Skeletal muscle tissue (tissue), 4 donors: Measurements from ENCODE around the gene OGDH. TPM values are rescaled to one million over a fixed set of nuclear protein-coding genes. Genes with fewer than 3 reads are reported as not detected.
A peak's percentile ranks its signal among the peaks of the same experiment; 100 is the strongest.

Experiments
- H3K27ac ChIP-seq: one replicate; pipeline ENCODE4 v1.7.0; 2013; ENCODE audit warnings: mild to moderate bottlenecking, low read depth, low read length, inconsistent platforms
- H3K27me3 ChIP-seq, 3 donors: one replicate each; pipeline ENCODE4 v1.7.0; 2013; ENCODE audit warnings: low read length in 3 of 3; ENCODE audit not compliant: control insufficient read depth in 3 of 3, insufficient read depth in 3 of 3
- H3K36me3 ChIP-seq, 3 donors: one replicate each; pipeline ENCODE4 v1.7.0; 2013; ENCODE audit warnings: low read length in 3 of 3; ENCODE audit not compliant: control insufficient read depth in 3 of 3, insufficient read depth in 3 of 3
- H3K4me1 ChIP-seq, 3 donors: one replicate each; pipeline ENCODE4 v1.7.0; 2013; ENCODE audit warnings: low read length in 3 of 3, mild to moderate bottlenecking in 3 of 3; ENCODE audit not compliant: control insufficient read depth in 3 of 3, insufficient read depth in 3 of 3
- H3K4me3 ChIP-seq, 3 donors: one replicate each; pipeline ENCODE4 v1.7.0; 2013; ENCODE audit warnings: low read length in 3 of 3
- H3K9ac ChIP-seq, 3 donors: one replicate each; pipeline ENCODE4 v1.7.0; 2013; ENCODE audit warnings: low read length in 3 of 3, mild to moderate bottlenecking in 3 of 3, moderate library complexity in 2 of 3, low read depth in 1 of 3
- H3K9me3 ChIP-seq, 3 donors: one replicate each; pipeline ENCODE4 v1.7.0; 2013; ENCODE audit warnings: low read length in 3 of 3; ENCODE audit not compliant: control insufficient read depth in 3 of 3
- total RNA-seq: library from RNA; depleted of rRNA; stranded (reverse); fragments of >200 nt; gene quantifications from one replicate; pipeline ENCODE4 v1.2.3, GENCODE V29; 2014
- donor health status: Osteomylitis.

OGDH gene
- total RNA-seq, 1 donor from 2014 or later = 70.5 TPM

DNA sequence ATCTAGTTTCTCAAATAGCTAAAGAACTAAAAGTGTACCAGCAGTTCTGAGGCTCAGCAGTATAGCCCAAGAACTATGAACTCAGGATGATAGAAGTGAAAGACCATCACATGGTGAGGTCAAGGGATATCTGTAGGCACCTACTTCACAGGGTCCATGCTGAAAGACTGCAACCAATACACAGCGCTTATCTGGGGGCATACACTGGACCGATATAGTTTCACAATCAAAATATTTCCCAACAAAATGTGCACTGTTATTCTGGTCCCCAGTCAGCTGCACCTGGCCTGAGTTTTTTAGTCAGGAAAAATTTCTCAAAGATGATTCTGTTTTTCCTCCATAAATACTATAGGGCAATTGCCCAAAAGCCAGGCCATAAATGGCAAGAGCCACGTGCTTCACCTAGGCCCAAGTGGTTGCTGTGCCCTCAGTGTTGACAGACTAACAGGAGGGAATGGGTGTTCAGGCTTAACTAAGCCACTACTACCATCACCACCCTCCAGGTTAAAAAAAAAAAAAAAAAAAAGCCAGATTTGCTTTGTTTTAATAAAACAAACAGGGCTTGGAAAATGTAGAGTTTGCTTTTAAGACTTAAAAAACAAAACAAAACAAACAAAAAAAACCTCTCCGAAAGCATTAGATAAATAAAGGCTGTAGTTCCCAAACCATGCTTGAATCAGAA is 58.5 kb downstream of the OGDH start:
- H3K36me3 ChIP-seq = peaks cover 21 to 45% (median 38%) of the 10 kb centered on the region in 3 donors
- peaks cover 3 to 13% (median 10%) of the 10 kb centered on the region in 3 donors for H3K4me1 ChIP-seq
- no peak overlapping the region for H3K4me3 ChIP-seq
- no peak overlapping the region for H3K9ac ChIP-seq
- H3K27ac ChIP-seq = no peak overlapping the region
- peaks cover 0 to 7% (median 7%) of the 10 kb centered on the region in 3 donors for H3K9me3 ChIP-seq
- no peaks in the 10 kb centered on the region for H3K27me3 ChIP-seq

DNA sequence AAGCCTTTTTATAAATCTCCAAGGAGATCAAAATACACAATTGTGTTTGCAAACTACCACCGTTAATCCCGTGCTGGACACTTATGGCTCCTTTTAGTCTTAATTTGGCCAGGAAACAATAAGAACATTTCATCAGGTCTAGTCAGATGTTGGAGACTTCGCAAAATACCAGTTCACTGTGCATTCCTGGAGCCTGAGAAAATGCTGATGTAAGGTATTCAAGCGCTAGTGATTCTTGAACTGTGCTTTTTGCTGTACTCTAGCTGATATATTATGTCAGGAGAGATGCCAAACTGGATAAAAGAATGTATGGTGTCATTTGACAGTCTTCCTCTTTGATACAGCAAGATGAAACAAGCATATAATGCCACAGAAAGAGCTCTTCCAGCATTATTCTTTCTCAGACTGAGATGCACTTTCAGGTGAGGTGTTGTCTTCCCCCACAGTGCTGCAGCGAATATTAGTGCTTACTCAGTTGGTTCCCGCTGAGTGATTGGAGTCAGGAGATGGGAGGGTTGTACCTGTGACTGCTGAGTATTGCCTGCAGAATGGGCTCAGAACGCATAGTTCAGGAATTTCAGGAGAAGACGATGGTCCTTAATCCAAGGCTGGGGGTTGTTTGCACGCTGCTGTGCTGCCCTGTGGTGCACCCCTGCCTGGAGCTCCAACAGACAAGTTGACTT is 59.2 kb downstream of the OGDH start:
- H3K9ac ChIP-seq = no peak overlapping the region
- peaks cover 18 to 44% (median 41%) of the 10 kb centered on the region in 3 donors for H3K36me3 ChIP-seq

DNA sequence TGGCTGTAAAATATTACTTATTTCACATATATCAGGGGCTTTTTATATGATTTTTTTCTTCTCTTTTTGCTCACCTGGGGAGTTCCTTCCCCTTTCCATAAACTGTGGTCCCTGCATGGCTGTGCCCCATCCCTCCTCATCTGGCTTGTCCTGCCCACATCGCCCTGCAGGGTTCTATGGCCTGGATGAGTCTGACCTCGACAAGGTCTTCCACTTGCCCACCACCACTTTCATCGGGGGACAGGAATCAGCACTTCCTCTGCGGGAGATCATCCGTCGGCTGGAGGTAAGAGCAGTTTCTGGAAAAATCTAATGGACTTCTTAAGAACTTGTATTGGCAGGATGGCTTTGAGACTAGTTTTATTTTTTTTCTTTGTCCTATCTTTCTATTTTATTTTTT is 60.1 kb downstream of the OGDH start:
- Histone ChIP-seq H3K27me3 (no peaks in the 10 kb centered on the region), H3K4me1 (peaks cover 3 to 13% (median 10%) of the 10 kb centered on the region in 3 donors), H3K9me3 (no peaks in the 10 kb centered on the region), H3K27ac (no peak overlapping the region), H3K4me3 (no peak overlapping the region), H3K9ac (no peak overlapping the region), H3K36me3 (peaks cover 17 to 36% (median 35%) of the 10 kb centered on the region in 3 donors)

More for the DNA sequence above, 59.2 kb downstream of the OGDH start:
- Histone ChIP-seq H3K27me3 (no peaks in the 10 kb centered on the region), H3K9me3 (peaks cover 0 to 4% (median 4%) of the 10 kb centered on the region in 3 donors), H3K27ac (no peak overlapping the region), H3K4me1 (peaks cover 3 to 13% (median 10%) of the 10 kb centered on the region in 3 donors), H3K4me3 (no peak overlapping the region)

DNA sequence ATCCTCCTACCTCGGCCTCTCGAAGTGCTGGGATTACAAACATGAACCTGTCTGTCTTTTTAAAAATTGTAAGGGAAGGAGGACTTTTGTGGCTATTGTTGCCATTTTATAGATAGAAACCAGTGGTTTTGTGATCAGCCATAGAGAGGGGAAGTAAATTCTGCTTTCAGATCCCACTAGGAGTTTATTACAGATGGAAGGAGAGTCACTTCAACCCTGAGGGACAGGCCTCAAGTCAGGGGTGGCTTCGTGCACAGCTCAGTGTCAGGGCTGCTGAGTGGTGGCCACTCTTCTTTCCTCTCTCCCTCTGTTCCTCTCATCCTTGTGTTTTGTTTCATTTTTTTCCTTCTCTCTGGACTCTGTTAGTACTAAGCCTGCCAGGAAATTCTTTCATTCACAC is 60.8 kb downstream of the OGDH start:
- H3K27ac ChIP-seq = no peak overlapping the region
- H3K9me3 ChIP-seq = no peaks in the 10 kb centered on the region
- peaks cover 17 to 33% (median 32%) of the 10 kb centered on the region in 3 donors for H3K36me3 ChIP-seq
- no peaks in the 10 kb centered on the region for H3K27me3 ChIP-seq
- H3K4me1 ChIP-seq = peaks cover 3 to 13% (median 10%) of the 10 kb centered on the region in 3 donors
- no peak overlapping the region for H3K4me3 ChIP-seq
- no peak overlapping the region for H3K9ac ChIP-seq

DNA sequence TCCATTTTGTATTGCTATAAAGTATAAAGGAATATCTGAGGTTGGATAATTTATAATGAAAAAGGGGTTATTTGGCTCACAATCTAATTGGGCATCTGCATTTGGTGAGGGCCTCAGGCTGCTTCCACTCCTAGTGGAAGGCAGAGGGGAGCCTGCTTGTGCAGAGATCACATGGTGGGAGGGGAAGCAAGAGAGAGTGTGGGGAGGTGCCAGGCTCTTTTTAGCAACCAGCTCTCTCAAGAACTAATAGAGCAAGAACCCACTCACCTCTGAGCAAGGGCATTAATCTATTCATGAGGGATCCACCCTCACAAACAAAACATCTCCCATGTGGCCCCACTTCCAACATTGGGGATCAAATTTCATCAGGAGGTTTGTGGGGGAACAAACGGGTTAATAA is 64.6 kb downstream of the OGDH start:
- no peaks in the 10 kb centered on the region for H3K27me3 ChIP-seq
- H3K9ac ChIP-seq = no peak overlapping the region
- H3K4me1 ChIP-seq = peaks cover 0 to under 1% (median 0%) of the 10 kb centered on the region in 3 donors
- H3K27ac ChIP-seq = no peak overlapping the region
- H3K9me3 ChIP-seq = no peaks in the 10 kb centered on the region
- H3K4me3 ChIP-seq = no peak overlapping the region
- peaks cover 45 to 56% (median 54%) of the 10 kb centered on the region in 3 donors for H3K36me3 ChIP-seq

DNA sequence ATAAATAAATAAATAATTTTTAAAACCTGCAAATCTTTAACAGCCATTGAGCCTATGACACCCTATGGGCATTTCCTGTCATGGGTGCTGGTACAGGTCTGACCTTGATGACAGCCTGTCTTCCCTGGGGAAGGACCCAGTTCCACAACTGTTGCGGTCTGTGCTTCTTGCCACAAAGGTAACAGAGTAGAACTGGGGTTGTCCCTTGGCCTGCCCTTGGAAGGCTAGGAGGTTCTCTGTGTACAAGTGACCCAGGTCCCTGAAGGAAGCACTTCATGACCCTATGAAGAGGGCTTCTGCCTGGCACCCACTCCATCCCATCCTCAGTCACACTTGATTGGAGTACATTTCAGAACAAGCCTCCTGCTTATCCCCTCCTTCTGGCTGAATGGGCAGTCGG is 66.9 kb downstream of the OGDH start:
- peak overlapping the region in 1 of 3 donors; percentile 25 for H3K9ac ChIP-seq
- H3K27me3 ChIP-seq = no peaks in the 10 kb centered on the region
- H3K36me3 ChIP-seq = peaks cover 41 to 54% (median 54%) of the 10 kb centered on the region in 3 donors
- no peak overlapping the region for H3K27ac ChIP-seq
- no peaks in the 10 kb centered on the region for H3K9me3 ChIP-seq
- no peak overlapping the region for H3K4me3 ChIP-seq
- peaks cover 6% of the 10 kb centered on the region in 3 donors for H3K4me1 ChIP-seq

DNA sequence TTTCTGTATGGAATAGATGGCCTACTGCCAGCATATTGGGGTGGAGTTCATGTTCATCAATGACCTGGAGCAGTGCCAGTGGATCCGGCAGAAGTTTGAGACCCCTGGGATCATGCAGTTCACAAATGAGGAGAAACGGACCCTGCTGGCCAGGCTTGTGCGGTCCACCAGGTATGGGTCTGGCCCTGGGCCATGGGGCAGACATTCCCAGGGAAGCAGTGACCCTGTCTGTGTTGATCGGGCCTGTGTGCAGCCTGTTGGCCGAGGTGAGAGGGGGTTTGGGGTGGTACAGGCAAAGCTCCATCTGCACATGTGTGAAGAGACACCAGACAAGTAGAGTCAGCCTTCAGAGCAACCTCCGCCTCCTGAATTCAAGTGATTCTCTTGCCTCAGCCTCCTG is 67.3 kb downstream of the OGDH start:
- peaks cover 38 to 53% (median 52%) of the 10 kb centered on the region in 3 donors for H3K36me3 ChIP-seq
- H3K9me3 ChIP-seq = no peaks in the 10 kb centered on the region
- no peak overlapping the region for H3K4me3 ChIP-seq
- peaks cover 10% of the 10 kb centered on the region in 3 donors for H3K4me1 ChIP-seq
- no peaks in the 10 kb centered on the region for H3K27me3 ChIP-seq
- H3K27ac ChIP-seq = no peak overlapping the region
- no peak overlapping the region for H3K9ac ChIP-seq

DNA sequence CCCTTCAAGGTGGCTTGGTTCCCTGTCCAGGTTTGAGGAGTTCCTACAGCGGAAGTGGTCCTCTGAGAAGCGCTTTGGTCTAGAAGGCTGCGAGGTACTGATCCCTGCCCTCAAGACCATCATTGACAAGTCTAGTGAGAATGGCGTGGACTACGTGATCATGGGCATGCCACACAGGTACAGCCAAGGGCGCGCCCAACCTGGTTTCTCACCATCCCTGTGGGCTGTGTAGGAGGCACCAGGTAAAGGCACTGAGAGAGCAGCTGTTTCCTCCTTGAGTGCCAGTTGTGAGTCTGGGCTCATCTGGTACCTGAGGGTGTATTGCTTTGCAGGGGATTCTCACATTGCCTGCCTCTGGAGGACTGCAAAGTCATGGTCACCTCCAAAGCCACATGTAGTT is 68.0 kb downstream of the OGDH start:
- peaks cover 36 to 53% (median 52%) of the 10 kb centered on the region in 3 donors for H3K36me3 ChIP-seq
- no peaks in the 10 kb centered on the region for H3K9me3 ChIP-seq
- H3K27me3 ChIP-seq = no peaks in the 10 kb centered on the region
- H3K4me3 ChIP-seq = no peak overlapping the region
- no peak overlapping the region for H3K27ac ChIP-seq
- H3K4me1 ChIP-seq = peaks cover 16% of the 10 kb centered on the region in 3 donors
- no peak overlapping the region for H3K9ac ChIP-seq

DNA sequence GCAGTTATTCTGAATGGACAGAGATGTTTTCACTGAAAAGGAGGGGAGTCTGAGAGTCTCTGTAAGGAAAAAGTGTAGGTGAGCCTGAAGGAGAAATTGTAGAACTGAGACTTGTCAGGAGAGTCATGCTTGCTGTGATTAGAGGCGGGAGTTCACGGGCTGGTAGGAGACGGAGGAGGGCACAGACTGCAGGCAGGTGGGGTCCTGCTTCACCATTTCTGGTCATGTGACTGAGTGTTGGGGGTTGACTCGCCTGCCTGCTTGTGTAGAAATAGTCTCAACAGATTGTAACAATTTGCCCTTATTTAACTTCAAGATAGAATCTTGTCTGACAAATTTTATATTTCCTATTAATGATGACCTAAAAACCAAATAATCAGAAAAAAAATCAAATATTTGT is 70.3 kb downstream of the OGDH start:
- Histone ChIP-seq H3K9me3 (no peaks in the 10 kb centered on the region), H3K9ac (no peak overlapping the region), H3K36me3 (peaks cover 43 to 63% (median 58%) of the 10 kb centered on the region in 3 donors), H3K27ac (no peak overlapping the region), H3K4me1 (peaks cover 17 to 29% (median 23%) of the 10 kb centered on the region in 3 donors), H3K27me3 (no peaks in the 10 kb centered on the region), H3K4me3 (no peak overlapping the region)

DNA sequence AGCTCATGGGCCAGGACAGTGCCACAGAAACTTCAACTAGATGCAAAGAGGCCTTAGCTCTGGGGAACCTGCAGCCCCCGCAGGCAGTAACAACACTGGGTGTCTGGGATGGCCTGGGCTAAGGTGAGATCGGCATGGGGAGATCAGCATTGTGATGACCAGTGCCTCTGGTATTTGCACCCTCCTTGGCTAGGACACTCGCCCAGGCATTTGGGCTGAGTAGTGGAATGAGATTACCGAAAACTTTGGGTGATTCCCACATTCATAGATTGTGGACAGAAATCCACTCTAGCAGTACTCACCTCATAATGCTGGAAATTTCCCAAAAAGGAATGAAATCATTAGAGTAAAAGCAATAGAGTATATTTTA is 71.7 kb downstream of the OGDH start:
- Histone ChIP-seq H3K36me3 (peaks cover 43 to 69% (median 60%) of the 10 kb centered on the region in 3 donors), H3K27ac (peak overlapping the region; percentile 19), H3K9ac (peak overlapping the region in 1 of 3 donors; percentile 68), H3K4me1 (peaks cover 17 to 35% (median 23%) of the 10 kb centered on the region in 3 donors), H3K9me3 (no peaks in the 10 kb centered on the region), H3K4me3 (no peak overlapping the region), H3K27me3 (no peaks in the 10 kb centered on the region)
